SKM-1 (cell line): Measurements from ENCODE around the gene RNF208.

Experiments
- DNase-seq: peaks from one replicate; lab custom pipeline; 2025; ENCODE audit not compliant: unreplicated experiment; lab: John Stamatoyannopoulos, UW

RNF208 gene

DNA sequence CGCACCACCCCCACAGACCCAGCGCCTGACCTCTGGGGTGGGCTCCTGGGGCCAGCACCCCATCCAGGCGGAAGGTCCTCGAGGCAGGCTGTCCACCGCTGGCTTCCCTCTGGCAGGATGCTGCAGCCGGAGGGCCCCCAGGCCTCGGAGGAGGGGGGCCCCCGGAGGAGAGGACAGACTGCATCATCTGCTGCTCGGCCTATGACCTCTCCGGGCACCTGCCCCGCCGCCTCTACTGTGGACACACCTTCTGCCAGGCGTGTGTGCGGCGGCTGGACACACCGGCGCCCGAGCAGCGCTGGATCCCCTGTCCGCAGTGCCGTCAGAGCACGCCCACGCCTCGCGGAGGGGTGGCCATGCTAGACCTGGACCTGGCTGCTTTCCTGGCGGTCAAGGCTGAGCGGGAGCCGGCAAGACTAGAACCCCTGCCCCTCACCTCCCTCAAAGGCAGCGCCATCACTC is 6.5 kb upstream of the RNF208 start:
- no peak for DNase-seq

DNA sequence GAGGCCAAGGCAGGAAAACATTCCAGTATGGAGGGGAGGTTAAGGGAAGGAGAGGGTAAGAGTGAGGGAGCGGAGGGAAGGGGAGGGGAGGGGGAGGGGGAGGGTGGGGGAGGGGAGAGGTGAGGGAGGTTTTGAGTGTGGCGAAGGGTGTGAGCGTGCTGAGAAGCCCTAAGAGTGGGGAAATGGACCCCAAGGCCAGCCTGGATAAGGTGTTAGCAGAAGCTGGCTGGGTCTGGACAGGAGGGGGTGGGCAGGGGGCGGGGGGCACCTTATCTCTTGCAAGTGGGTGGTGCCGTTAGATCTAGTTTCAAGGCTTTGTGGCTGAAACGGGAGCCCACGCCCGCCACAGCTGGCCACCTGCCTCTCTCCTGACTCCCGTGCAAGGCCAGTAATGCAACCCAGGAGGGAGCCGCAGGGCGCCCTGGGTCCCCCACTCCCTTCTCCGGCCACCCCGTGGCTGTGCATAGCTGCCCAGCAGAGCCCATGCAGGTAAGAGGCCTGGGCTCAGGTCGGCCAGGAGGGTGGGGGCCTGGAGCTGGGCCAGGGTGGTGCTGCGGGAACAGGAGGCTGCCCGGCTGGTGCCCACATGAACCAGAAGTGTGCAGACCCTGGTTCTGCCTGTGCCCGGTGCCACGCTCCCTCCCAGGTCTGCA is 5.9 kb upstream of the RNF208 start:
- DNase-seq, result no peak

DNA sequence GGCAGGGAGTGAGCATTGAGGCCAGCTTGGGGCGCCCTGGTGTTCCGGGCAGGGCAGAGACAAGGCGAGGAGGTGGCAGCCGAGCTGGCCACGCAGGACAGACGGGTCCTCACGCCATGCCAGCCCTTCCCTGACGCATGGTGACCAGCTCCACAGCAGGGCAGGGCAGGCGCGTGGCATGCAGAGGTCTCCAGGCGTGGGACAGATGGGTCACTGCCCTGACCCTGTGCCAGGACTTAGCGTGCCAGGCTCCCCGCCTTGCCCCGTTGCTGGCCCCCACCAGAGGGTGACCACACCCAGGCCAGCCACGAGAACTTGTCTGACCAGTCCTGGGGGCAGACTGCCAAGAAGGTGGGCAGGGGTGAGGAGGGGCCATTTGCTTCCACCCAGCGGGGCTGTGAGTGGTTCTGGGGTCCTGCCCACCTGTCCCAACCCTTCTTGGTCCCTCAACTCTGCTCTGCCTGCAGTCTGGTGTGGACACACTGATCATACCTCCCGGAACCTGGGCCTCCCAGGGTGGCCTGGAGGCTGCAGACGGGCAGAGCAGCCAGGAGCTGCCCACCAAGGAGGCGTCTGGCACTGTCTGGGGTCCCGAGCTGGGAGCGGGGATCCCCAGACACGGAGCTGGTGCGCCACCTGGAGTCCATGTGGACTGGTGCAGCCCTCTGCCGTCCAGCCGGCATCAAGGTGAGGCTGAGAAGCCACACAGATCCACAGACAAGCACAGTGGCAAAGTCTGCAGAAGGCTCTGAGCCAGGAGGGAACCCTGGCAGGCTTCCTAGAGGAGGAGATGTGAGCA is 5.2 kb upstream of the RNF208 start, which contains the start of gene RNF224:
TSS of gene RNF224 (plus strand) at position 449 of the 799 bp plus-strand sequence. CDS start 834 bp downstream, outside the sequence.
- DNase-seq, result peak; percentile 55

DNA sequence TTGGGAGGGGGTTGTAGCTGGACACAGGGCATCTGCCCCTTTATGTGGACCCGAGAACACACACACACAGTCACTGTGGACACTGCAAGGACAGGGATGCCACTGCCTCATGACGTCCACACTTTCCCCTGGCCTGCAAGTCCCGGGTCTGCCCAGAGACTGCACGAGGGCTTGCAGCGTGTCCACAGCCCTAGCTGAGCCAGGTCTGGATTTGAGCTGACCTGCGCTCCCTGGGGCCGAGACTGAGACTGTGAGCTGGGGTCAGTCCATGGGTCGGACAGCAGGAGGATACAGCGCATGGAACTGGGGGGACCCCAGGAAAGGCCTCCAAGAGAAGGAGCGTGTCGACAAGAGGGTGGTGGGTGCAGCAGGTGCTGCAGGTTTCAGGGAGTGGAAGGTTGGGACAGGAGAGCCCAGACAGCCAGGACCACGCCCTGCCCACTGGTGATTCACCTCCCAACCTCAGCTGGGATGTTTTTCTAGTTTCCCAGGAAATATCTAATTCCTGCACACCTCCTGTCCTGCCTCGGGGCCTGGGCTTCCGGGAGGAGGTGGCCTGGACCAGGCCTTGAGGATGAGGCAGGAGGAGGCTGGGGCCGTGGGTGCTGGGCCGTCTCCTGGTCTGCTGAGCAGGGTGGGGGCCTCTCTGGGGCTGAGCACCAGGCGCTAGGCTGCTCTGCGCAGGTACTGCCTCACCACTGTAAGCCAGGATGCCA is 4.5 kb upstream of the RNF208 start:
- DNase-seq, result no peak

DNA sequence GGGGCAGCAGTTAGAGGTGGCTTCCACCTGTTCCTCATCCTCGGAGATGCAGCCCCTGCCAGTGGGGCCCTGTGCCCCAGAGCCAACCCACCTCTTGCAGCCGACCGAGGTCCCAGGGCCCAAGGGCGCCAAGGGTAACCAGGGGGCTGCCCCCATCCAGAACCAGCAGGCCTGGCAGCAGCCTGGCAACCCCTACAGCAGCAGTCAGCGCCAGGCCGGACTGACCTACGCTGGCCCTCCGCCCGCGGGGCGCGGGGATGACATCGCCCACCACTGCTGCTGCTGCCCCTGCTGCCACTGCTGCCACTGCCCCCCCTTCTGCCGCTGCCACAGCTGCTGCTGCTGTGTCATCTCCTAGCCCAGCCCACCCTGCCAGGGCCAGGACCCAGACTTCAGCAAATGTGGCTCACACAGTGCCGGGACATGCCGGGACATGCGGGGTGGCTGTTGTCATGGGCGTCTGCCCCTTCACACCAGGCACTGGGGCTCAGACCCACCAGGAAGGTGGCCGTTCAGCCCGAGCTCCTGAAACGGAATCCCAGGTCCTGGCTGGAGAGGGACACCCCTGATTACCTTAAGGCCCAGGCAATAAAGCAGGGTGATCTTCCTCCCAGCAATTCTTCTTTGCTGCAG is 3.8 kb upstream of the RNF208 start:
- no peak for DNase-seq

DNA sequence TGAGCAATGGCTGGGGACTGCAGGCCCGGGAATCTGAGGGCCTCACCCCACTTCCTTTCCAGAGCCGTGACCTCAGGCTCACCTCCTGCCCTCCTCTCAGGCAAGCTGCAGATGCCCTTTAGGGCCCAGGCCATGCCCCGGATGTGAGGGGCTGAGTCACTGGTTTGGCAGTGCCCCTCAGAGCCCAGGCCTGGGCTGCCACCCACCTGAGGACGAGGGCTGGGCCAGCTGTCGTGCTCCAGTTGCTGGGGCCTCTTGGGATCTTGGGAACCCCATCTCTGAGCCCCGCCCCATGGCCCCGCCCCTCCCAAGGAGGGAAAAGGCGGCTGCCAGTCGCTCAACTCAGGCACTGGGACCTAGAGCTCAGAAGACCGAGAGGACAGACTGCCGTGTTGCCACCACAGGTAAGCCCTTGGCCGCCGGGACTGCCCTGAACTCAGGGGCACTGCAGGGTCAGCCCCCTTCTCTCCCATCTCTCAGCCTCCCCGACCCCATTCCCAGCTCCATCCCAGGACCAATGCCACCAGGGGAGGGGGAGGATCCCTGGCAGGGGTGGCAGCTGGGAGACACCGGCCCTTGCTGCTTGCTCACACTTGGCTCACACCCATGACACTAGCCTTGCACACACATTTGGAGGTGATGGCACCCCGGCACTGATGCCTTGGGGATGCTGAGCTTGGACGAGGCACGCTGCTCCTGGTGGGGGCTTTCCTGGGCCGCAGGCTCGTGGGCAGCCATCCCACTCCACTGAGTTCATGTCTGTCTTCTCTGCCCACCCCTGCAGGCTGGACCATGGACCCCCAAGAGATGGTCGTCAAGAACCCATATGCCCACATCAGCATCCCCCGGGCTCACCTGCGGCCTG is 3.0 kb upstream of the RNF208 start, which contains the start of gene CYSRT1:
TSS of gene CYSRT1 (plus strand) at position 345 of the 865 bp plus-strand sequence. CDS start at position 793, 448 bp downstream.
- DNase-seq, result no peak

DNA sequence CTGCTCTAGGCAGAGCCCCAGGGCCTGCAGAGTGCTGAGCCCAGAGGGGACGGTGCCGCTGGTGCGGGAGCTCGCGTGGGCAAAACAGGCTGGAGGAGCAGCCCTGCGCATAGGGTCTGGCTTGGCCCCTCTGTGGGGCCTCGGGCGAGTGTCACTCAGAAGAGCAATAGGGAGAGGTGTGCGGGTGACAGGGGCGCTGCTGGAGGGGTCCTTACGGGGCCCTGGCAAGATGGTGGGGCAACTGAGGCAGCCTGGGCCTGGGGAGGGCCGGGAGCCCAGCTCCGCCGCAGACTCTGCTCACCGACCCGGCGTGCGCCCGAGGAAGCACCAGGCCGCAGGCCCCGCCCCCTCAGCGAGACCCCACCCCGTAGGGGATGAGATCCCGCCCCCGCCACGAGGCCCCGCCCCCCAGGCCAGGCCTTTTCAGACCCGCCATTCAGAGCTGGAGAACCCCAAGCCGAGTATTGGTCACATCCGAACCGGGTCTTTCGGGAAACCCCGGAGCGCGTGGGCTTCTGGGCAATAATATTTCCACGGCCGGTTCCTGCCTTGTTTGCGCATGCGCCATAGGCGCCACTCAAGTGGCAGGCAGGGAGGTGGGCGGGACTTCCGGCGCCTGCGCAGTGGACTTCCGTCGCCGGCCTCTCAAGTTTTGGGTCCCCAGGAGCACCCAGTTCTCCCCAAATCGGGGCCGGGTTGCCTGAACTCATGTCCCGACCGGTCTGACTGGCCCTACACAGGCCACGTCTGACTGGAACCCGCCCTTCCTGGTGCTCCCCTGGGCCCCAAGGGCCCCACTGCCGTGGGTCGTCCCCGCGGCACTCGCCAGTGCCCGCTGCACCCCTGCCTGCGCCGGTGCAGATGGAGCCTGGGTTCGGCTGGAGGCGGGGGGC is 1.3 kb upstream of the RNF208 start:
- peak; percentile 97 for DNase-seq

DNA sequence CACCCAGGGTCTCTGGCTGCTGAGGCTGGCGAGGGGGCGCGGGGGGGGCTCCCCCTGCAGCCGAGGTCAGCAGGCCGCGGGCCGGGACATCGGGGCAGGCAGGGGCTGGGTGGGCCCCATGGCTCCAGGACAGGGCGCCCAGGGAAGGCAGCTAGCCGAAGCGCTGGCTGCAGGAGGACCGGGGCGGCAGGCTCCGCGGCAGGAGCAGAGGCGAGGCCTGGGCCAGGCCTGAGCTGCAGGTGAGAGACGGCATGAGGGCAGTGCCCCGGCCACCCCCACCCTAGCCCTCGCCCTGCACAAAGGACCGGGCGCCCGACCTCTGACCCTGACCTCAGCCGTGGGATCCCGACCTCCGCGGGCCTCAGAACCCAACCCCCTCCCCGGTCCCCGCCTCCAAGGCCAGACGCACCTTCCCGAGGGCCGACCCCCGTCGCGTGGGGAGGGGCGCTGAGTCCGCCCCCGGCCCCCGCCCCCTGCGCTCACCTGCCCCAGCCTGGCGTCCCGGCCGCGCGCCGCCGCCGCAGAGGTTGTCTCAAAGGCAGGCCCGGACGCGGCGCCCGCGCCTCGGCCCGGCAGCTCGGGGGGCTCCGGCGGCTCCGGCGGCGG is 431 bp downstream of the RNF208 start:
- no peak for DNase-seq

DNA sequence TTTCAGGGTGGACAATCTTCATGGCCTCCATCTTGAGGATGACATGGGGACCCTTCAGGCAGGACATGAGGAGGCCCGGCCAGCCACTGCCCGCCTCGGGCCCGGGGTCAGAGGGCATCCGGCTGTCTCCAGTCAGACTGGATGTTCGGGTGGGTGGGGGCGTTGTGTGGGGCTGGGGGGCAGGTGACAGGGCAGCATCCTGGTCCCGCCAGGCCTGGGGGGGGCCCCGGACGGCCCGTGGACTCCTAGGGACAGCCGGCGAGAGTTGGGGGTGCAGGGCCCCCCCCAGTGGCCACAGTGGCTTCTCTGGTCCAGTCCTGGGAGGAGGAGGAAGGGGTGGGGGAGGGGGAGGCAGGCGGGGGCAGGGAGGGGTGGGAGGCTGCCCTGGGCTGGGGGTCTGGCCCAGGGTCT is 940 bp downstream of the RNF208 start:
- DNase-seq, result no peak

DNA sequence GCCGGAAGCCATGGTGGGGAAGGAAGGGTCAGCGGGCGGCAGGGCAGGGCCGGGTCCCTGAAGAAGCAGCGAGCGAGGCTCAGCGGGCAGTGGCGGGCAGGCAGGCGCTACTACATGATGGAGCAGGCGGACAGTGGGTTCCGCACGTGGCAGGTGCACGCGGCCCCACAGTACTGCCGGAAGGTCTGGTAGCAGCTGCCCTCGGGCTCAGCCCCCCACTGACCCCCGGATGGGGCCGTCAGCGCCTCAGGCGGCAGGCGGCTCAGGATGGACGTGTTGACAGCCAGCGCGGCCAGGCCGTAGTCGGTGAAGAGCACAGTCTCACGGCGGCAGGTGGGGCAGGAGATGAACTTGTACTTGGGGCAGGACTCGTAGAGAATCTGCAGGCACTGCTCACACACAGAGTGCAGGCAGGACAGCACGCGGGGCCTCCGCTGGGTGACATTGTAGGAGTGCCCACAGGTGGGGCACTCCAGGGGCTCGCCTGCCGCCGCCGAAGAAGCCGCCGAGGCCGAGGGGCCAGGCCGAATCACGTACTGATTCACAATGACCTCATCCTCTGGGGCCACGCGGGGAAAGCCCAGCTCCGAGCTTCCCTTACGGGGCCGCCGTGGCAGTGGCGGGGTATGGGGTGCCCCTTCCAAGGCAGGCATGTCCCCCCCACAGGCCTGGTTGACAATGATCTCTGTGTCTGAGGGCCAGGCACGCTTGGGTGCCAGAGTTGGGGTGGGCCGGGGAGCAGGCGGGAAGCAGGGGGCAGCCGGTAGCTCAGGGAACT is 1.5 kb downstream of the RNF208 start:
- DNase-seq, result no peak

DNA sequence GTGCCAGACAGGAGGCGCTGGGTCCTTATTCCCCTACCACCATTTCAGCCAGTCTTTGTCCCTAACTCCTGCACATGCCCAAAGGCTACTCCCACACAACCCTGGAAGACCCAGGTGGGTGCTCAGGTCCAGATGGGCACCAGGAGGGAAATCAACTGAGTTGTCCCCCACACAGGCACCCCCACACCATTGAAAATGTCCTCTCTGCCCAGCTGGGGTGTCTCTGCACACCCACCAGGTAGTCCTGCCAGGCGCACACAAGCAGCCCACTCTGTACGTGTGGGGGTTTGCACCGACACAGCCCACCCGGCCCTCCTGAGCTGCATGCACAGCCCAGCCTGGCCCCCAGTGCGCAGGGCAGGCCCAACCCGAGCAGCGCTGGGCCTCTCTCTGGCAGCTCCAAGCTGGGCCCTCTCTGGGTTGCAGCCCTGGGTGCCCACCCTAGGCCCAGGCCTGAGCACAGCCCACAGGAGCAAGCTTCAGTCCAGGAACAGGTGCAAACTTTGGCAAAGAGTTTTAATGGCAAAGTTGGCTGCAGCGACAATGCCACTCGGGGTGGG is 2.2 kb downstream of the RNF208 start:
- no peak for DNase-seq

DNA sequence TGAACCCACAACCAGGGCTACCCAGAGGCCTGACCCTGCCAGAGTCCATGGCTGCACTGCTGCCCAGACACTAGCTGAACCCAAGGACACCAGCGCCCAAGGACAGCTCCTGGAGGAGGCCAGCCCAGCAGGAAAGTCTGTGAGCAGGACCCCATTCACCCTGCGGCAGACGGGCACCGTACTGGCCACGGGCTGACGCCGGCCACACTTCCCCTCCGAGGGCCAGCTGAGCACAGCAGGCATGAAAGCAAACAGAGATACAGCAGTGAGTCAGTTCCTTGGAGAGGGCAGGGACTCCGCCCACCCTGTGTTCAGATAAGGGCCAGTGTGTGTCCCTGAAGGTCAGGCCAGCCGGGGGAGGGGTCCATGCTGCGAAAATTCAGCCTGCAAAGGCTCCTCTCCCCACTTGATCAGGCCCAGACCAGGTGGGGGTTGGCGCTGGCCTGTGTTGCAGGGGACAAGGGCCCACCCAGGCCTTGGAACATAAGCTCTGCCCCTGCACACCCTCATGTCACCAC is 3.2 kb downstream of the RNF208 start:
- no peak for DNase-seq

DNA sequence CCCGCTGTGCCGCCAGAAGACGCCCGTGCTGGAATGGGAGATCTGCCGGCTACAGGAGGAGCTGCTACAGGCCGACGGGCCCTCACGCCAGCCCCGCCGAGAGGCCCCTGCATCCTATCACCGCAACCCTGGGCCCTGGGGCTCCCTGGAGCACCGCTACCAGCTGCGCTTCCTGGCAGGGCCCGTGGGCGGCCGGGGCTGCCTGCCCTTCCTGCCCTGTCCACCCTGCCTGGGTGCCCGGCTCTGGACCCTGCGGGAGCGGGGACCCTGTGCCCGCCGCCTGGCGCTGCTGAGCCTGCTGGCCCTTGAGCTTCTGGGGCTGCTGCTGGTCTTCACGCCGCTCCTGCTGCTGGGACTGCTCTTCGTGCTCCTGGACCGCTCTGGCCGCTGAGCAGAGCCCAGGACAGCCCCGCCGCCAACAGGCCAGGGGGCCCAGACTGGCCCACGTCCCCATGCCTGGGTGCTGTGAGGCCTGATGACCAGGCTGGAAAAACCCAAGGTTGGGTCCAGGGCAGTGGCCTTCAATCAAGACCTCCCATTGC is 3.8 kb downstream of the RNF208 start:
- DNase-seq, result no peak

DNA sequence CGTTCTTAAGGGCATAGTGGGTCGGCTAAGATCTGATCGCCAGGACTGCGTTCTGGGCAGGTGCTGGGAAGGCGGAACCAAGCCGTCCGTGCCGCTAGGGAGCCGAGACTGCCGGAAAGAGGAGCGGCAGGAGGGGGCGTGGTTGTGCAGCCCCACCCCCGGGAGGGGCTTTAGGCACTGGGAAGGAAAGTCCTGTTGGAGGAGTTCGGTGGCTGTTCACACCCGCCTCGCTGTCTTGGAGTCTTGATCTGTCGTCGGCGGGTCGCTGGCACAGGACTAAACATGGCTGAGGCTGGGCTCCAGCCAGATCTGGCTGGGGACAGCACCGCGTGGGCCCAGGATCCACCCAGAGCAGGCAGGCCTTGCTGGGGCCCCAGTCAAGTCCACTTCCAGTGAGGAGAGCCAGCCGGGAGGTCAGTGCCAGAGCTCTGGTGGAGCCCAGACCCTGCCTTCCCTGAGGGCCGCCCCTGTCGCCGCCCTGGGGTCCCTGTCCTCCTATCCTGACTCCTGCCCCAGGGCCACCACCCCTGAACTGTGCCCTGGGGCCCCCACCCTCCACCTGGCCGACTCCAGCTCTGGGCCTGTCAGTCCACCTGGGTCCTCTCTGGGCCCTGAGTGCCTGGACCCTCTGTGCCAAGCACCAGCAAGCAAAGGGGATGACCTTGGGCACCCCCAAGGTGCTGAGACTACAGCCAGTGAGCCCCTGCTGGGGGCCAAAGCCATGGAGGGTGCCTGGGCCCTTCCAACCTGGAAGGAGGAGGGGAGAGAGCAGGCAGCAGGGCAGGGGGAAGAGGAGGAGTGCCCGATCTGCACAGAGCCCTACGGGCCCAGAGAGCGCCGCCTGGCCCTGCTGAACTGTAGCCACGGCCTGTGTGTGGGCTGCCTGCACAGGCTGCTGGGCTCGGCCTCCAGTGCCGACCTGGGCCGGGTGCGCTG is 4.5 kb downstream of the RNF208 start:
- no peak for DNase-seq

DNA sequence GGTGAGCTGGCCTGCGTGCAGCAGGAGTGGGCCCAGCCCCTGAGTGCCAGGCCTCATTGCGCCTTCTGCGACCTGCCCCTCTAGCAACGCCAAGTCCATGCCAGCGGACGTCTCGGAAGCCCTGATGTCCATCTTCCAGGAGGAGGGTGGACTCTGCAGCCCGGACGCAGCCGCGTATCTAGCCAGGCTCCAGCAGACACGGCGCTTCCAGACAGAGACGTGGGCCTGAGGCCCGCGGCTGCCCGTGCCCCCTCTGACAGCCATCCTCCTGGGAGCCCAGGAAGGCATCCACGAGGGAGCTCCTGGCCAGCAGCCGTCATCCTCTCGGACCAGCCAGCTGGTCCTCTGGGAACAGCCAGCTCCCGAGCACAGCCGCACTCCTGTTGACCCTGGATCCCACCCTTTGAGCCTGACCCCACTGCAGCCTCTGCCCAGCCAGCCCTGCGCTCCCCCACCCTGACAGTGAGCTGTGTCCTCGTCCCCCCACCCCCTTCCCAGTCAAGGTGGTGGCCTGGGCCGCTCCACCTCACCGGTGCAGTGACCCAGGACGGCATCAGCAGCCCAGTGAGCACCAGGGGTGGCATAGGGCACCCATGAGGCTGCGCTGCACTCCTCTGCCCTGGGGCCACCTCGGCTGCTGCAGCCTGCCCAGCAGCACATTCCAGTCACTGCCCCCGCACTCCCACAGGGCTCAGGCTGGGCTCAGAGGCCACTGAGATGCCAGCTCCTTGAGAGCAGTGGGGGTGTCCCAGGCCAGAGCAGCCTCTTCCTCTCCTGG is 5.7 kb downstream of the RNF208 start:
- no peak for DNase-seq
